ENCODE data around the gene MINDY2.

DNA sequence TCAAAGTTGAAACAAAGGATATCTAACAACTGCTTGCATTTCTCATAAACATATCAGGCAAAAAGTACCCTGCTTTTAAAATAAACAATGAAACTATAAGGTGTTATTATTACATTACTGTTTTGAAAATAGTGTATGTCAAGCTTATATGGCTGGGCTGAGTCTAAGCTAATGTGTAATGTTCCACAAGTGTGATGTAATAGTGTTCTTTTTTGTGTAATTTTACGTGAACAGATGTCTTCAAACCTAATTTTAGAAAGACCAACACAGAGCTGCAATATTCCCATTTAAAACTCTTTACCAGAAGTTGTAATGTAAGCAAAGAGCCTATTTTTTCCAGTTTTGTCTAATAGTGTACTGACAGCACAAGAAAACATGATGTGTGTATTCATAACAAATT lies 34.0 kb downstream of the MINDY2 start:
- TF ChIP-seq, protein P1, sequence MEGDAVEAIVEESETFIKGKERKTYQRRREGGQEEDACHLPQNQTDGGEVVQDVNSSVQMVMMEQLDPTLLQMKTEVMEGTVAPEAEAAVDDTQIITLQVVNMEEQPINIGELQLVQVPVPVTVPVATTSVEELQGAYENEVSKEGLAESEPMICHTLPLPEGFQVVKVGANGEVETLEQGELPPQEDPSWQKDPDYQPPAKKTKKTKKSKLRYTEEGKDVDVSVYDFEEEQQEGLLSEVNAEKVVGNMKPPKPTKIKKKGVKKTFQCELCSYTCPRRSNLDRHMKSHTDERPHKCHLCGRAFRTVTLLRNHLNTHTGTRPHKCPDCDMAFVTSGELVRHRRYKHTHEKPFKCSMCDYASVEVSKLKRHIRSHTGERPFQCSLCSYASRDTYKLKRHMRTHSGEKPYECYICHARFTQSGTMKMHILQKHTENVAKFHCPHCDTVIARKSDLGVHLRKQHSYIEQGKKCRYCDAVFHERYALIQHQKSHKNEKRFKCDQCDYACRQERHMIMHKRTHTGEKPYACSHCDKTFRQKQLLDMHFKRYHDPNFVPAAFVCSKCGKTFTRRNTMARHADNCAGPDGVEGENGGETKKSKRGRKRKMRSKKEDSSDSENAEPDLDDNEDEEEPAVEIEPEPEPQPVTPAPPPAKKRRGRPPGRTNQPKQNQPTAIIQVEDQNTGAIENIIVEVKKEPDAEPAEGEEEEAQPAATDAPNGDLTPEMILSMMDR (conservative IDR thresholded peaks at IDR 0.05): no peak
- TF ChIP-seq EZH2 (IDR thresholded peaks at IDR 0.05; ENCODE audit: low read depth): no peak
